G401.6 (cell line): ENCODE measurements around the gene BCDIN3D.
"Not testable (repeated sequence)": the region's sequence is repeated elsewhere in the genome, so short reads cannot be mapped to it uniquely, and the experiment has no call there.

ENCODE experiments used
- FAIRE-seq: peaks from 2 replicates; lab custom pipeline; 2012; peaks lifted over from hg19 to GRCh38; lab: Jason Lieb, UNC

Gene BCDIN3D

GRCh38 chr12:49842519-49843352 lies at the start of gene BCDIN3D:
Gene BCDIN3D (minus strand): TSS chr12:49843106. CDS start chr12:49843087, 19 bp downstream.
- FAIRE-seq: peak; percentile 94

- FAIRE-seq: no peak
These were observed 49.3 kb upstream of the BCDIN3D start for GRCh38 chr12:49892084-49892731.

- FAIRE-seq: no peak
These were observed 48.6 kb upstream of the BCDIN3D start for GRCh38 chr12:49891476-49891875.

- no peak for FAIRE-seq
These were observed 48.1 kb upstream of the BCDIN3D start for GRCh38 chr12:49891012-49891411.

- FAIRE-seq: no peak
These were observed 47.2 kb upstream of the BCDIN3D start for GRCh38 chr12:49890096-49890461.

- no peak for FAIRE-seq
These were observed 46.6 kb upstream of the BCDIN3D start for GRCh38 chr12:49889361-49890095.

GRCh38 chr12:49888461-49889151 lies 45.7 kb upstream of the BCDIN3D start:
- FAIRE-seq: no peak

GRCh38 chr12:49887536-49888401 lies 44.9 kb upstream of the BCDIN3D start:
- FAIRE-seq: no peak

- no peak for FAIRE-seq
These were observed 44.2 kb upstream of the BCDIN3D start for GRCh38 chr12:49887091-49887490.

GRCh38 chr12:49885663-49886461 lies 43.0 kb upstream of the BCDIN3D start:
- no peak for FAIRE-seq

- no peak for FAIRE-seq
These were observed 42.2 kb upstream of the BCDIN3D start for GRCh38 chr12:49885118-49885517.

- FAIRE-seq: no peak
These were observed 40.1 kb upstream of the BCDIN3D start for GRCh38 chr12:49882851-49883464.

GRCh38 chr12:49882248-49882850 lies 39.4 kb upstream of the BCDIN3D start:
- no peak for FAIRE-seq

GRCh38 chr12:49881415-49882247 lies 38.7 kb upstream of the BCDIN3D start:
- FAIRE-seq: no peak

GRCh38 chr12:49880756-49881414 lies 38.0 kb upstream of the BCDIN3D start:
- FAIRE-seq: no peak

- not testable (repeated sequence) for FAIRE-seq
These were observed 36.2 kb upstream of the BCDIN3D start for GRCh38 chr12:49879065-49879464.

GRCh38 chr12:49878021-49878420 lies 35.1 kb upstream of the BCDIN3D start:
- no peak for FAIRE-seq

- FAIRE-seq: no peak
These were observed 34.2 kb upstream of the BCDIN3D start for GRCh38 chr12:49877066-49877465.
